LNCAP (cell line): ENCODE measurements around the gene NCOA4.

Experiments
- TF ChIP-seq, protein P1 (sequence below): fragments of 450-650 bp; IDR thresholded peaks from 2 replicates; pipeline ENCODE4 v1.5.1; 2017; ENCODE audit warnings: mild to moderate bottlenecking

Gene NCOA4

DNA sequence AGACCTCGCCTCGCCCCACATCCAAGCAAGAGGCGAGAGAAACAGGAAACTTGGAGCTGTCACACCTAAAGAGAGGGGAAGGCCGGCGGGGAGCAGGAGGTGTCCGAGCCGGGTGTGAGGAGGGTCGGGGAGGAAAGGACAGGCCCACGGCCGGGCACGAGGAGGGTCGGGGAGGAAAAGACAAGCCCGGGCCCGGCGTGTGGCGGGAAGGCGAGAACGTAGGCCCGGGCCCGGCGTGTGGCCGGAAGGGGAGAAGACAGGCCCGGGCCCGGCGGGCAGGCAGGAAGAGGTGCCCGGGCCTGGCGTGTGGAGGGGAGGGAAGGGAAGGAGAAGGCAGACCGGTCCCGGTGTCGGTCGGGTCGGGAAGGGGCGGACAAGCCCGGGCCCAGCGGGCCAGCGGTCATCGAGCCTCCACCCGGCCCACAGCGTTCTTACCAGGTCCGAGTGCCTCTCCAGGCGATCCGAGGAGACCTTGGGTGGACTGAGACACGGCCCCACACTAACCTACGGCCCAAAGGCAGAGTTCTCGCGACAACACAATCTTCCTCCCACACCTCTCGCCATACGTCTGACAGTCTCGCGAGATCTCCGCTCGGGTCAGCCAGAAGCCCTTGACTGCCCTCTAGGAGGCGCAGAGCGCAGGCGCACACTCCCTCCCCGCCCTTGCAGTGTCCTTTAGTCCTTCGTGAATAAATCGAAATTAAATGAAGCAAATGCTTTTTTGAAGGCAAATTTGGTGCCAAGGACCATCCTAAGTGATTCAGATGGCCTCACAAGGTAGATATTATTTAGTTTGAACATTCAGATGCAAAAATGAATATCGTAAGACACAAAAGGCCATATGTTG lies at the start of gene NCOA4:
TSS of gene NCOA4 (minus strand) at position 533 of the 847 bp plus-strand sequence. CDS start 13,943 bp downstream, outside the sequence.
- TF ChIP-seq, protein P1, sequence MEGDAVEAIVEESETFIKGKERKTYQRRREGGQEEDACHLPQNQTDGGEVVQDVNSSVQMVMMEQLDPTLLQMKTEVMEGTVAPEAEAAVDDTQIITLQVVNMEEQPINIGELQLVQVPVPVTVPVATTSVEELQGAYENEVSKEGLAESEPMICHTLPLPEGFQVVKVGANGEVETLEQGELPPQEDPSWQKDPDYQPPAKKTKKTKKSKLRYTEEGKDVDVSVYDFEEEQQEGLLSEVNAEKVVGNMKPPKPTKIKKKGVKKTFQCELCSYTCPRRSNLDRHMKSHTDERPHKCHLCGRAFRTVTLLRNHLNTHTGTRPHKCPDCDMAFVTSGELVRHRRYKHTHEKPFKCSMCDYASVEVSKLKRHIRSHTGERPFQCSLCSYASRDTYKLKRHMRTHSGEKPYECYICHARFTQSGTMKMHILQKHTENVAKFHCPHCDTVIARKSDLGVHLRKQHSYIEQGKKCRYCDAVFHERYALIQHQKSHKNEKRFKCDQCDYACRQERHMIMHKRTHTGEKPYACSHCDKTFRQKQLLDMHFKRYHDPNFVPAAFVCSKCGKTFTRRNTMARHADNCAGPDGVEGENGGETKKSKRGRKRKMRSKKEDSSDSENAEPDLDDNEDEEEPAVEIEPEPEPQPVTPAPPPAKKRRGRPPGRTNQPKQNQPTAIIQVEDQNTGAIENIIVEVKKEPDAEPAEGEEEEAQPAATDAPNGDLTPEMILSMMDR: peak; percentile 71

- TF ChIP-seq, protein P1: no peak
Observed at GRCh38 chr10:46079831-46080585, 49.6 kb upstream of the NCOA4 start.

DNA sequence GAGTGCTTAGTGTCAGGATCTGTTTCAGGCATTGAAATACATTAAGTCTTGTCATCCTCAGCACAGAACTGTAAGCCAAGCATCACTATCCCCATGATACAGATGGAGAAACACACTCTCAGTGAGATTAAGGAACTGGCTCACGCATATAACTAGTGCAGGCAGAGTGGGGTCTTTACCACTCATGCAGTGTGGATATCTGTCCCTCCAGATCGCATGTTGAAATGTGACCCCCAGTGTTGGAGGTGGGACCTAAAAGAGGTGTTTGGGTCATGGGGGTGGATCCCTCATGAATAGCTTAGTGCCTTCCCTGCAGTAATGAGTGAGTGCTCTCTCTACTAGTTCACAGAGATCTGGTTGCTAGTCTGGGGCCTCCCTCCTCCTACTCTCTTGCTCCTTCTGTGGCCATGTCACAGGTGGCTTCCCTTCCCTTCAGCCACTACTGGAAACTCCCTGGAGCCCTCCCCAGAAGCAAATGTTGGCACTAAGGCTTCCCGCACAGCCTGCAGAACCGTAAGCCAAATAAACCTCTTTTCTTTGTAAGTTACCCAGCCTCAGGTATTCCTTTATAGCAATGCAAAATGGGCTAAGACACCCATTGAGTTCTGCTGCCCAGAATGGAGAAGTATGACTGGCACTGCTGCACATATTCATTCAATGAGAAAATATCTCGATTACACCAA lies 47.4 kb upstream of the NCOA4 start:
- TF ChIP-seq, protein P1: no peak

GRCh38 chr10:46077141-46077554 lies 46.7 kb upstream of the NCOA4 start:
- TF ChIP-seq, protein P1: no peak

- TF ChIP-seq, protein P1: no peak
Observed at GRCh38 chr10:46075869-46076268, 45.4 kb upstream of the NCOA4 start.

DNA sequence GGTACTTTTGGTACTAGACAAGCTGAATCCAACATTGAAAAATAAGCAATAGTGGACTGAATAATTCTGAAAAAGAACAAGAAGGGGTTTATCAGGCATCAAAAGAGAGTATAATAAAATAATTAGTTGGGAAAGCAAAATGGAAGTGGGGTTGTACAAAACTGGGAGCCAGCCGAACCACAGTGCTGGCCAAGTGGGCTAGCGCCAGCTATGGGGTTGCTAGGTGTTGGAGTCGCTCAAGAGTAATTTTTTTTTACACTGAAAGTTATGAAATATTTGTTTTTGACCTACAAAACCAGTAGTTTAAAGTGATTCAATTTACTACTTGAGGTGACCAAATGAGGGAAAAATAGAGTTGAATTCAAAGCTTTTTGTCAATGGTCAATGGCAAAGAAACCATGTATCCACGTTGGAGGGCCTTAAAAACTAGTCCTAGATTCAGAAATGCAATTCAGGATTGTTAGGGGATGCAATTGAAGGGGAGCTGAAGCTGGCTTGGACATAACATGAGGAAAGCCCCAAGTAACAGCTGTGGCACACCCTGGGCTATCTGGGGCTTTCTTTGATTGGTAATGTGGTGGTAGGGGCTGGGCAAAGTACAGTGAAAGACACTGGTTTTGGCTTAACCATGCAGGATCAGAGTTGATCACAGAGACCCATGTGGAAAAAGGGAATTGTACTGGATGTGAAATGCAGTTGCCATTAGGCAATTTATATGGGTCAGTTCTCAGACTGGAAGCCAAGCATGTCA lies 43.9 kb upstream of the NCOA4 start:
- TF ChIP-seq, protein P1: no peak

- TF ChIP-seq, protein P1: no peak
Observed at GRCh38 chr10:46073564-46073963, 43.1 kb upstream of the NCOA4 start.
